Brain microvascular endothelial cell (primary cell): ENCODE results near the gene NUCB2.
A peak's percentile ranks its signal among the peaks of the same experiment; 100 is the strongest.

Experiments used
- DNase-seq: peaks from one replicate; pipeline ENCODE4 v3.0.0-alpha.2; 2020
- H3K27ac ChIP-seq: fragments of 250-450 bp; sonication (Bioruptor Pico); 2 replicates; pipeline ENCODE4 v1.5.1; 2020; ENCODE audit warnings: mild to moderate bottlenecking, moderate library complexity
- H3K27me3 ChIP-seq: fragments of 250-450 bp; sonication (Bioruptor Pico); replicated peaks from 2 replicates; pipeline ENCODE4 v1.5.1; 2020; ENCODE audit warnings: mild to moderate bottlenecking
- H3K36me3 ChIP-seq: fragments of 250-450 bp; sonication (Bioruptor Pico); replicated peaks from 2 replicates; pipeline ENCODE4 v1.5.1; 2020; ENCODE audit warnings: mild to moderate bottlenecking
- H3K4me3 ChIP-seq: 2 replicates; pipeline ENCODE4 v1.5.1; 2011; ENCODE audit warnings: low read depth, mild to moderate bottlenecking, control low read depth, low read length, moderate library complexity
- CTCF ChIP-seq: IDR thresholded peaks from 2 replicates; pipeline ENCODE4 v1.5.1; 2011; ENCODE audit warnings: low read depth, mild to moderate bottlenecking, moderate library complexity, low read length, control low read depth, inconsistent platforms; ENCODE audit errors: missing control alignments
- in situ Hi-C: cut with HindIII; loops from 2 replicates; pipeline ENCODE4 v1.10.0; 2017; ENCODE audit warnings: low sequenced_read_pairs, low pct_ligation_motif_present

The NUCB2 gene

DNA sequence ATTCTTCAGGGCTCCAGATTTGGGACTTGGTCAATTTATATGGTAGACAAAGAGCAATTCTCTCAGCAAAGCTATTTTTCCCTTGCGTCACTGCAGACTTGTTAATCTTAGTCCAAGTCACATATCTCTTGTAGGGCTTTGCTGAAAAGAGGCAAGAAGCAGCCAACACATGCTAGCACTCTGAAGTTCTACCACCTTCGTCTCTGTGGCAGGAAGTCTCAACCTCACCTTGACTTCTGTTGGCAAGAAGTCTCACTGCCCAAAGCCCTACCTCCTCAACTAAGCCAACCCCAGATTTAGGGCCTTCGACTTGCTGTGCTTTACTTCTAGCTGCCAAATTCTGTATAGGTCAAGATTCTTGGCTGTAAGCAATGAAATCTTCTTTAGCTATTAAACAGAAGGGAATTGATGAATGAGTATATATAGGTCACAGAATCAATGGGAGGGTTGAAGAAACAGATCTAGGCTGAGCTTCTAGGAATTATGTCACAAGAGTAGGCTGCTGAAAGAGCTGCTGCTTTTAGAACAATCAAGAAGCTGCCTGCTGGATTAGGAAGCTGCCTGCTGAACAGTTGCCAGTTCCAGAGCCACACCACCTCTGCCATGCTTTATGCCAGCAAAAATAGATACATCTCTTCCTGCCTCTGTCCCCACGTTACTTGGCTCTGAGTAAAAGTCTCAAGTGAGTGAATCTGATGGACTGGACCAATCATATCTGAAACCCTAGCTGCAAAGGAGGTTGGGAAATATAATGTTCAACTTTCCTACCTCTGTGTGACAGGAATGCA, 57.5 kb downstream of the NUCB2 start:
- in situ Hi-C loops = no loop called here
- no peak for DNase-seq
- H3K36me3 ChIP-seq = no peaks in the 10 kb centered on the region

GRCh38 chr11:17343257-17343656, 66.7 kb downstream of the NUCB2 start:
- Histone ChIP-seq H3K36me3 (no peaks in the 10 kb centered on the region), H3K4me3 (no peak overlapping the region), H3K27ac (no peak overlapping the region), H3K27me3 (no peaks in the 10 kb centered on the region)
- DNase-seq = no peak
- TF ChIP-seq CTCF = no peak
- in situ Hi-C loops = no loop called here

More for the DNA sequence above, 57.5 kb downstream of the NUCB2 start:
- TF ChIP-seq CTCF = no peak
- Histone ChIP-seq H3K4me3 (no peak overlapping the region), H3K27ac (no peak overlapping the region), H3K27me3 (no peaks in the 10 kb centered on the region)

DNA sequence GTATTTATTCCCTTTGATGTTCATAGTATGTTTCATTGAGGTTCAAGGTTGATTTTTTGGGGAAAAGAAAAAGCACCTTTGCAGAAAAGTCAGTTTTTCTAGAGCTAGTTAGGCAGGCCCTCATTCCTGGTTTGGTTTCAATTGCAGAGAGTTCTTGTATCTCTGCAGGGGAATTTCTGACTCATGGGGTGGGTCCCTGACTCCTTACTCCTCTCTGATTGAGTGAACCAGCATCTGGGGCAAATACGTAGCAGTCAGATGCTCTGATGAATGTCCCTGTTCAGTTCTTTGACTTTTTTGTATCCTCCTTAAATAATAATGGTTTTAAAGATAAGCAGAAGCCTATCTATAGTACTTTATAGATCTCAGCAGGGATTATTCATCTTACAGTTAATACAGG, 67.4 kb downstream of the NUCB2 start:
- in situ Hi-C loops = no loop called here
- no peaks in the 10 kb centered on the region for H3K36me3 ChIP-seq
- TF ChIP-seq CTCF = no peak
- peak; percentile 92 for DNase-seq
- no peak overlapping the region for H3K4me3 ChIP-seq
- H3K27ac ChIP-seq = no peak overlapping the region
- no peaks in the 10 kb centered on the region for H3K27me3 ChIP-seq

DNA sequence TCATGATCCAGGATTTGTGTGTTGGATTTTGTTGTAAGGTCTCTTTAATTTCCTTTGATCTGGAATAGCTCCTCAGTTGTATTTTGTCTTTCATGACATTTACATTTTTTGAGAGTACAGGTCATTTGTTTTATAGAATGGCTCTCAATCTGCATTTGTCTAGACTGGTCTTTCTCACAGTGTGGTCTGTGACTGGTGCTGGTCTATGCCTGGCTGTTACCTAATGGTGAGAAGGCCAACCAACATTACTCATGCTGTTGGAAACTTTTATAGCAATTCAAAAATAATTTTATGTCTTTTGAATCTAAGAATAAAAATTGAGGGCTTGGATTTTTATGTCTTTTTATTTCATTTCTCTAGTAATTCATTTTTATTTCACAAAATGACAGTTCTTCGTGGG, 71.1 kb downstream of the NUCB2 start:
- no peak for TF ChIP-seq CTCF
- H3K4me3 ChIP-seq = no peak overlapping the region
- H3K27me3 ChIP-seq = no peaks in the 10 kb centered on the region
- in situ Hi-C loops = no loop called here
- H3K36me3 ChIP-seq = no peaks in the 10 kb centered on the region
- DNase-seq = no peak
- no peak overlapping the region for H3K27ac ChIP-seq

DNA sequence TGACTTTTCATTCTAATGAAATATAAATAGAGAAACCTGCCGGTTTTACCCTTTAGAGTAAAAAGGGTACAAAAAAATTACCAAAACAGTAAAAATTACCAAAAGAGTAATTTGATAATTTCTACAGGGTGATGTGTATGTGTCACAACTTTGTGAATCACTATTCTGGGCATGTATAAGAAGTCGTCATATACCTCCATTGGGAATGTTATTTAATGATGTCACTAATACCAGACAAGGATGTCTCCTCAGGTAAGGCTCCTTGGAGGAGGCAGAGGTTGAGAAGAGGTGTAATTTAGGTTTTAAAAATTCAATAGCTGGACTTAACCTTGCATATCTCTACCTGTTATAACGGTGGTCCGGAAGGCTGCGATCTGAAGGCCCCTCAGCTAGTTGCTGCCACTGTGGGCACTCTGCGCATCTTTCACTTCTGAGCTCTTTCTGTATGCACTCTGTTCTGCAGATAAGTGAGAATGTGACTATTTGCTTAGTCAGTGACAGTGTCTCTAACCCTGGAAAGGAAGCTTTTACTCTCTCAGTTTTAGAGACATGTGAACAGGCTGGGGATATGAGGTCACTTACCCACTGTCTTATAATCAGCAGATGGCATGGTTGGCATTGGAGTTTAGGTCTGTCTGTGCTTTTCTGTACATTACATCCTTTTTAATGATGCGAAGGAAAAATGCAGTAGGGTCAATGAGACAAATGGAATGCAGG, 74.1 kb downstream of the NUCB2 start:
- no peaks in the 10 kb centered on the region for H3K36me3 ChIP-seq
- DNase-seq = no peak
- no peak overlapping the region for H3K4me3 ChIP-seq
- H3K27me3 ChIP-seq = no peaks in the 10 kb centered on the region
- in situ Hi-C loops = no loop called here
- no peak for TF ChIP-seq CTCF
- no peak overlapping the region for H3K27ac ChIP-seq
